PFSK-1 (cell line): ENCODE data around the gene EFCAB5.

ENCODE experiments used
- FOXP2 ChIP-seq: optimal IDR thresholded peaks from 2 replicates; pipeline ENCODE3; 2011; ENCODE audit warnings: borderline replicate concordance, control low read depth, inconsistent platforms; ENCODE audit not compliant: insufficient read depth; ENCODE audit errors: extremely low read length, extremely low read depth
- POLR2AphosphoS5 ChIP-seq: IDR thresholded peaks from 2 replicates; pipeline ENCODE4 v1.6.1; 2012; ENCODE audit warnings: low read depth, mild to moderate bottlenecking, control low read depth, low read length, moderate library complexity
- REST ChIP-seq, 2 experiments: IDR thresholded peaks; 2 replicates each; pipeline versions ENCODE4 v1.6.1 to v1.8.0; 2011 to 2012; ENCODE audit warnings: low read depth in 2 of 2, low read length in 2 of 2, control low read depth in 1 of 2, inconsistent platforms in 1 of 2, mild to moderate bottlenecking in 1 of 2, moderate library complexity in 1 of 2; ENCODE audit not compliant: insufficient read depth in 1 of 2
- SIN3A ChIP-seq: IDR thresholded peaks from 2 replicates; pipeline ENCODE4 v1.6.1; 2012; ENCODE audit warnings: mild to moderate bottlenecking, low read length, moderate library complexity, borderline replicate concordance; ENCODE audit not compliant: insufficient read depth
- TAF1 ChIP-seq: IDR thresholded peaks from 2 replicates; pipeline ENCODE4 v1.6.1; 2012; ENCODE audit warnings: low read length, control low read depth, borderline replicate concordance; ENCODE audit not compliant: insufficient read depth

The EFCAB5 gene

GRCh38 chr17:30002088-30002487, 60.7 kb downstream of the EFCAB5 start:
- TF ChIP-seq SIN3A (no peak), POLR2AphosphoS5 (no peak), TAF1 (no peak), FOXP2 (no peak), REST (IDR thresholded peaks at IDR 0.05; ENCODE audit: insufficient read depth in 1 of 2, low read depth in 2 of 2, low read length in 2 of 2) (no peak)

- TF ChIP-seq SIN3A (no peak), POLR2AphosphoS5 (no peak), REST (IDR thresholded peaks at IDR 0.05; ENCODE audit: insufficient read depth in 1 of 2, low read depth in 2 of 2, low read length in 2 of 2) (no peak), TAF1 (no peak), FOXP2 (no peak)
Observed at GRCh38 chr17:30005709-30006320, 64.4 kb downstream of the EFCAB5 start.

- TF ChIP-seq SIN3A (no peak), FOXP2 (no peak), TAF1 (no peak), POLR2AphosphoS5 (no peak), REST (IDR thresholded peaks at IDR 0.05; ENCODE audit: insufficient read depth in 1 of 2, low read depth in 2 of 2, low read length in 2 of 2) (no peak)
Observed at GRCh38 chr17:30021708-30022317, 80.4 kb downstream of the EFCAB5 start.

- no peak for TF ChIP-seq POLR2AphosphoS5
- no peak for TF ChIP-seq TAF1
- no peak for TF ChIP-seq SIN3A
- TF ChIP-seq REST (IDR thresholded peaks at IDR 0.05; ENCODE audit: insufficient read depth in 1 of 2, low read depth in 2 of 2, low read length in 2 of 2) = no peak
- TF ChIP-seq FOXP2 = no peak
Observed at GRCh38 chr17:30027676-30028075, 86.2 kb downstream of the EFCAB5 start.
